GM12801 (cell line): Measurements from ENCODE around the gene TMEM229A.

Source experiments
- CTCF ChIP-seq: IDR thresholded peaks from one replicate; pipeline ENCODE4 v1.5.1; 2011; ENCODE audit warnings: control low read depth; ENCODE audit not compliant: insufficient read length; ENCODE audit errors: extremely low read depth

Gene TMEM229A

GRCh38 chr7:124042826-124043225 is 10.0 kb upstream of the TMEM229A start:
- TF ChIP-seq CTCF: no peak

DNA sequence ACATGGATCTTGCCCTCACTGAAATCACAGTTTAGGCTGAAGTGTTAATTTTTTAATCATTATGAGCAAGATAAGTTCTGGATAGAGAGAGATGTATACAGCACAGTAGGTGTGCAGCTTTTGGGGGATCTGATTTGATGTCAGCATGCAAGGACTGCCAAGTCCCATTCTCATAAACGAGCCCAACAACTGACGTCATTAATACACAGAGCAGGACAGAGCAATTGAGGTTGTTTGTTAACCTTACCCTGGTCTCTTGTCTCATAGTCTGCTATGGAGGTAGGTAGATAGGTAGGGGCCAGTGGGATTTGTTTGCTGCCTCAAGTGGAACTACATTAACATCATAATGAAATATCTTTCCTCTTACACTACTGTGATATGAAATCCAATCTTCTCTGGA is 8.6 kb upstream of the TMEM229A start:
- TF ChIP-seq CTCF: no peak

DNA sequence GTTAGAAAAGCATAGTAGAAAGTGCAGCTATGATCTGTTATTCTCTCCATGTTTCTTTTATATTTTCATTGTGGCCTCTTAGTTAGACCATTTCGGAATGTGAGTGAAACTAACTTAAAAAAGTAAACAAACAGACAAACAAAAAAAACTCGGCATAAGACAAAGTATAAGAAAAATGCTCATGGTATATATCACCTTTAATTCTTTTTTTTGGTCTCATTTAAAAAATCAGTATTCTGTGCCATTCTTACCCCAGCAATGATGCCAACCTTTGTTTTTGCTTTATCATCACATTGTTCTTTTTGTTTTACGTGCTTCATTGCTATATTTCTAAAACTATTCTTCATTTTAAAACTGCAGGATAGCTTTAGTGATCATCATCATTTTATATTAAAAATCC is 2.8 kb upstream of the TMEM229A start:
- TF ChIP-seq CTCF: no peak

GRCh38 chr7:124034754-124035100 is 1.9 kb upstream of the TMEM229A start:
- TF ChIP-seq CTCF: no peak

GRCh38 chr7:124033807-124034753 is 1.2 kb upstream of the TMEM229A start:
- TF ChIP-seq CTCF: no peak

DNA sequence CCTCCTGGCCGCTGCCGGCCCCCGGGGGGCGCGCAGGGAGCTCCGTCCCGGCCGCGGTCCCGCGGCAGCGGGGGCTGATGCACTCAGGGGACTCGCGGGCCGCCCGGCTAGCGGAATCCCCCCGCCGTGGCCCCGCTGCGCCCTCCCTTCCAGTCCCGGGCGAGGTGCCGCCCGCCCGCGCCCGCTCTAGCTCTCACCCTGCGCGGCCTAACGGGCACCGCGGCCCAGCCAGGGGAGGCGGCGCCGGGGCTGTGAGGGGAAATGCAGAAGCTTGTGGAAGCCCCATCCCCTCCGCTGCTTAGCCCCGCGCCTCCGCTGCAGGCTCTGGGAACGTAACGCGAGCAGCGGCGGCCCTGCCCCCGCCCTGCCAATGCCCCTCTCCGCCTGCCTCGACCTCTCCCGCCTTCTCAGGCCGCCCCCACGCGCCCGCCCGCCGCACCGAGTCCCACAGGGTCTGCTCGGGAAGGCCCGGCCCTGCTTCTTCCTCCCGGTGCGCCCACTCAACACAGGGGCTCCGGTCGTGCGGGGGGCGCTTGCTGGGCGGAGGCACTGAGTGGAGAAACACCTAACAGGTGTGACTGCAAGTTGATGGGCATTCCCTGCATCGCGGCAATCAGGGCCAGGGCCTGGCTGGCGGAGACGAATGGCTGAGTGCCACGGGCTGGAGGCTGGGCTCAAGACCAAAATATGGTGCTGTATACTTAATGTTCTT is 384 bp upstream of the TMEM229A start:
- TF ChIP-seq CTCF: no peak

DNA sequence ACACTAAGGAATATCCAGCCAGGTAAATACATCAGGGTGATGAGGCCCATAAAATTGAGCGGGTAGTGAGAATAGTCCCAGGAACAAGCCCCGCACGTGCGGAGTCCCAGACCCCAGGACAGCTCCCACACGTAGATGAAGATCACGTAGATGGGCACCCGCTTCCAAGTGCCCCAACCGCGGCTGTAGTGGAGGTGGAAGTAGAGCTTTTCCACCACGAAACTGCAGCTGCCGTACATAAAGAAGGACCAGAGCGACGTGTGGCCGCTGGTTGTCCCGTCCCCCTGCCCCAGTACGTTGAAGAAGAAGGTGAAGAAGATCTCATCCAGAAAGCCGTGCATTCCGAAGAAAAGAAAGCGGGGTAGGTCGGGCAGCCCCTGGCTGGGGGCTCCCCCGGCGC is 948 bp downstream of the TMEM229A start:
- no peak for TF ChIP-seq CTCF
